HCT116 (cell line): ENCODE measurements around the gene XRCC3.

Source experiments
- ATF3 ChIP-seq: IDR thresholded peaks from 2 replicates; pipeline ENCODE4 v1.6.1; 2012
- CEBPB ChIP-seq: IDR thresholded peaks from 2 replicates; pipeline ENCODE4 v1.6.1; 2012; ENCODE audit warnings: low read depth
- ELF1 ChIP-seq: IDR thresholded peaks from 2 replicates; pipeline ENCODE4 v1.6.1; 2012; ENCODE audit warnings: low read depth, borderline replicate concordance
- EZH2 ChIP-seq: fragments of 200-600 bp; sonication (generic); IDR thresholded peaks from 2 replicates; pipeline ENCODE4 v1.6.1; 2017; ENCODE audit warnings: antibody characterized with exemption, mixed run types
- EZH2phosphoT487 ChIP-seq: fragments of 200-600 bp; IDR thresholded peaks from 2 replicates; pipeline ENCODE4 v1.6.1; 2018; ENCODE audit warnings: antibody characterized with exemption, borderline replicate concordance
- JUND ChIP-seq: IDR thresholded peaks from 2 replicates; pipeline ENCODE4 v1.6.1; 2012
- POLR2A ChIP-seq: IDR thresholded peaks from 2 replicates; pipeline ENCODE4 v1.7.0; 2011; ENCODE audit warnings: borderline replicate concordance; ENCODE audit not compliant: insufficient read depth, insufficient read length; ENCODE audit errors: extremely low read depth
- POLR2AphosphoS5 ChIP-seq: IDR thresholded peaks from 2 replicates; pipeline ENCODE4 v1.6.1; 2011; ENCODE audit warnings: mild to moderate bottlenecking, low read depth, low read length, moderate library complexity
- SIN3A ChIP-seq: IDR thresholded peaks from 2 replicates; pipeline ENCODE4 v1.6.1; 2012; ENCODE audit warnings: low read depth
- SRF ChIP-seq: IDR thresholded peaks from 2 replicates; pipeline ENCODE4 v1.6.1; 2012; ENCODE audit warnings: low read depth
- YY1 ChIP-seq: IDR thresholded peaks from 2 replicates; pipeline ENCODE4 v1.6.1; 2011; ENCODE audit warnings: low read length, low read depth, moderate library complexity, mild to moderate bottlenecking; ENCODE audit not compliant: insufficient replicate concordance; ENCODE audit errors: extremely low read depth
- ZBTB33 ChIP-seq: IDR thresholded peaks from 2 replicates; pipeline ENCODE4 v1.6.1; 2011; ENCODE audit warnings: mild to moderate bottlenecking, low read length, moderate library complexity; ENCODE audit not compliant: insufficient replicate concordance; ENCODE audit errors: extremely low read depth
- ZNF274 ChIP-seq: fragments of 200-500 bp; sonication (Bioruptor generic); IDR thresholded peaks from 2 replicates; pipeline ENCODE4 v1.6.1; 2014; ENCODE audit warnings: mild to moderate bottlenecking, low read depth, low read length, inconsistent platforms
- TF ChIP-seq, protein P1 (sequence below), 3 experiments: fragments of 200-600 bp in 1 of 3; sonication (generic) in 1 of 3; IDR thresholded peaks in 2 of 3; conservative IDR thresholded peaks in 1 of 3; 2 replicates each; pipeline ENCODE4 v1.5.1; 2012 to 2017; ENCODE audit warnings: low read depth in 2 of 3, low read length in 2 of 3, antibody characterized with exemption in 1 of 3, borderline replicate concordance in 1 of 3, control low read depth in 1 of 3, mild to moderate bottlenecking in 1 of 3, mixed read lengths in 1 of 3, mixed run types in 1 of 3, moderate library complexity in 1 of 3; ENCODE audit not compliant: insufficient read depth in 1 of 3

- no peak for TF ChIP-seq ATF3
- no peak for TF ChIP-seq POLR2A
- TF ChIP-seq POLR2AphosphoS5 = no peak
- TF ChIP-seq EZH2 = no peak
- TF ChIP-seq SIN3A = no peak
- TF ChIP-seq JUND = no peak
- TF ChIP-seq EZH2phosphoT487 = no peak
- TF ChIP-seq, protein P1, sequence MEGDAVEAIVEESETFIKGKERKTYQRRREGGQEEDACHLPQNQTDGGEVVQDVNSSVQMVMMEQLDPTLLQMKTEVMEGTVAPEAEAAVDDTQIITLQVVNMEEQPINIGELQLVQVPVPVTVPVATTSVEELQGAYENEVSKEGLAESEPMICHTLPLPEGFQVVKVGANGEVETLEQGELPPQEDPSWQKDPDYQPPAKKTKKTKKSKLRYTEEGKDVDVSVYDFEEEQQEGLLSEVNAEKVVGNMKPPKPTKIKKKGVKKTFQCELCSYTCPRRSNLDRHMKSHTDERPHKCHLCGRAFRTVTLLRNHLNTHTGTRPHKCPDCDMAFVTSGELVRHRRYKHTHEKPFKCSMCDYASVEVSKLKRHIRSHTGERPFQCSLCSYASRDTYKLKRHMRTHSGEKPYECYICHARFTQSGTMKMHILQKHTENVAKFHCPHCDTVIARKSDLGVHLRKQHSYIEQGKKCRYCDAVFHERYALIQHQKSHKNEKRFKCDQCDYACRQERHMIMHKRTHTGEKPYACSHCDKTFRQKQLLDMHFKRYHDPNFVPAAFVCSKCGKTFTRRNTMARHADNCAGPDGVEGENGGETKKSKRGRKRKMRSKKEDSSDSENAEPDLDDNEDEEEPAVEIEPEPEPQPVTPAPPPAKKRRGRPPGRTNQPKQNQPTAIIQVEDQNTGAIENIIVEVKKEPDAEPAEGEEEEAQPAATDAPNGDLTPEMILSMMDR (IDR thresholded peaks at IDR 0.05 in 2 of 3, conservative IDR thresholded peaks at IDR 0.05 in 1 of 3; ENCODE audit: borderline replicate concordance in 1 of 3, insufficient read depth in 1 of 3, low read depth in 2 of 3, low read length in 2 of 3) = no peak
- TF ChIP-seq ZNF274 = no peak
- no peak for TF ChIP-seq ELF1
- TF ChIP-seq CEBPB = no peak
- TF ChIP-seq ZBTB33 = no peak
- TF ChIP-seq YY1 = no peak
- no peak for TF ChIP-seq SRF
These were observed 19.8 kb downstream of the XRCC3 start for GRCh38 chr14:103695296-103696069.
